SKM-1 treated with dmso at 0.1 percent for 144 hours (cell line): ENCODE data around the gene C1orf167.

Source experiments
- DNase-seq: peaks from one replicate; lab custom pipeline; 2025; ENCODE audit not compliant: unreplicated experiment; lab: John Stamatoyannopoulos, UW

The C1orf167 gene

GRCh38 chr1:11782127-11782708 lies 20.2 kb downstream of the C1orf167 start:
- DNase-seq = no peak

GRCh38 chr1:11783556-11783955 lies 21.6 kb downstream of the C1orf167 start:
- DNase-seq = no peak

- no peak for DNase-seq
These were observed 22.4 kb downstream of the C1orf167 start for GRCh38 chr1:11784256-11784992.

GRCh38 chr1:11784993-11785769 lies 23.2 kb downstream of the C1orf167 start:
- DNase-seq = no peak

- DNase-seq = no peak
These were observed 24.2 kb downstream of the C1orf167 start for GRCh38 chr1:11786168-11786567.

GRCh38 chr1:11787251-11787803 lies 25.3 kb downstream of the C1orf167 start:
- no peak for DNase-seq

GRCh38 chr1:11787804-11788436 lies 25.9 kb downstream of the C1orf167 start:
- no peak for DNase-seq

- DNase-seq = no peak
These were observed 26.6 kb downstream of the C1orf167 start for GRCh38 chr1:11788549-11789053.

- DNase-seq = no peak
These were observed 27.4 kb downstream of the C1orf167 start for GRCh38 chr1:11789126-11790067.

- DNase-seq = no peak
These were observed 28.3 kb downstream of the C1orf167 start for GRCh38 chr1:11790101-11790879.

GRCh38 chr1:11790880-11791715 lies 29.1 kb downstream of the C1orf167 start:
- no peak for DNase-seq

GRCh38 chr1:11792106-11792505 lies 30.1 kb downstream of the C1orf167 start:
- DNase-seq = no peak

GRCh38 chr1:11793819-11794218 lies 31.8 kb downstream of the C1orf167 start:
- no peak for DNase-seq

- no peak for DNase-seq
These were observed 32.6 kb downstream of the C1orf167 start for GRCh38 chr1:11794446-11795237.

GRCh38 chr1:11795238-11795890 lies 33.4 kb downstream of the C1orf167 start:
- DNase-seq = no peak

GRCh38 chr1:11796036-11796828 lies 34.2 kb downstream of the C1orf167 start:
- no peak for DNase-seq
